Measurements from ENCODE around the gene STOX2.

GRCh38 chr4:184052616-184053015 lies 147.5 kb downstream of the STOX2 start:
- no peak for TF ChIP-seq CTCF (IDR thresholded peaks at IDR 0.05; ENCODE audit: extremely low read depth in 1 of 2, insufficient read depth in 1 of 2, low read depth in 1 of 2, low read length in 2 of 2)
- TF ChIP-seq POLR2A (IDR thresholded peaks at IDR 0.05; ENCODE audit: low read depth, low read length): no peak
- no peak for TF ChIP-seq EZH2 (IDR thresholded peaks at IDR 0.05; ENCODE audit: borderline replicate concordance, low read depth, low read length, severe bottlenecking)
- no peak for TF ChIP-seq MAX (IDR thresholded peaks at IDR 0.05; ENCODE audit: insufficient read depth, insufficient read length)
- TF ChIP-seq GATA2 (IDR thresholded peaks at IDR 0.05; ENCODE audit: insufficient read depth, insufficient read length, low read depth, low read length): no peak
- TF ChIP-seq POLR2AphosphoS5 (IDR thresholded peaks at IDR 0.05; ENCODE audit: insufficient read depth, low read depth, low read length): no peak
- no peak for TF ChIP-seq JUN (IDR thresholded peaks at IDR 0.05; ENCODE audit: borderline replicate concordance, insufficient read depth, insufficient read length, low read depth)
- TF ChIP-seq FOS (IDR thresholded peaks at IDR 0.05; ENCODE audit: borderline replicate concordance, insufficient read depth, low read length): no peak
- TF ChIP-seq MYC (IDR thresholded peaks at IDR 0.05; ENCODE audit: low read depth, low read length): no peak
